ENCODE results near the gene HNF4A. TPM values are rescaled to one million over a fixed set of nuclear protein-coding genes. Genes with fewer than 3 reads are reported as not detected.

HNF4A gene
- total and polyA plus RNA-seq, 2 of the 13 experiments (the other 11 are each of a cell fraction or from before 2014, with no cell fraction given): 80.9 to 169 TPM

DNA sequence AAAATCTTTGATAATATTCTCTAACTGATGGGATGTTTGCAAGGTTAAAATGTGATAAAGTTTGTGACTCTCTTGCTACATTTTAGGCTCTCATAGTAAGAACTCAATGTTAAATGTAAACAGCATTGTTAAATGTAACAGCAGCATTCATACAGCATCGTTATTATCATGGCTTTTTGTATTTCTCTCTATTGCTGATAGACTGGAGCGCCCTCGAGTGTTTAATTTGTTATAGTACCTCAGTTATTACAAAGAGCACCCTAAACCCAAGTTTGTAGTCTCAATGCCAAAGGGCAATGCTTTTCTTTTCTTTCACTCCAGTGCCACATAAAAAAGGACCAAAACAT is 105.3 kb downstream of the HNF4A start (continued):
- TF ChIP-seq ZNF225 (CRISPR knock-in tag; IDR thresholded peaks at IDR 0.05) (no peak), ZFY (CRISPR knock-in tag; IDR thresholded peaks at IDR 0.05) (no peak), CEBPG (CRISPR knock-in tag; IDR thresholded peaks at IDR 0.05) (0 out of 2 replicates have a peak, but pooled peaks have one; percentile 8), POLR2AphosphoS2 (IDR thresholded peaks at IDR 0.05; ENCODE audit: low read depth, low read length) (no peak), YEATS4 (CRISPR knock-in tag; IDR thresholded peaks at IDR 0.05; ENCODE audit: borderline replicate concordance) (0 out of 2 replicates have a peak, but pooled peaks have one; percentile 36), KLF13 (CRISPR knock-in tag; IDR thresholded peaks at IDR 0.05) (no peak), NFATC3 (CRISPR knock-in tag; IDR thresholded peaks at IDR 0.05) (no peak), ZMYM3 (CRISPR knock-in tag; IDR thresholded peaks at IDR 0.05) (no peak), NCOA5 (CRISPR knock-in tag; IDR thresholded peaks at IDR 0.05) (no peak), ZNF282 (IDR thresholded peaks at IDR 0.05; ENCODE audit: partially characterized antibody) (no peak), MBNL3 (CRISPR knock-in tag; conservative IDR thresholded peaks at IDR 0.05) (no peak), ZNF24 (IDR thresholded peaks at IDR 0.05) (0 out of 2 replicates have a peak, but pooled peaks have one; percentile 20), ZFP36L1 (CRISPR knock-in tag; IDR thresholded peaks at IDR 0.05) (no peak), MAFK (conservative IDR thresholded peaks at IDR 0.05 in 1 of 2, IDR thresholded peaks at IDR 0.05 in 1 of 2; ENCODE audit: low read length in 2 of 2) (no peak), ESRRA (CRISPR knock-in tag; IDR thresholded peaks at IDR 0.05; ENCODE audit: low read depth) (no peak), SCMH1 (CRISPR knock-in tag; IDR thresholded peaks at IDR 0.05; ENCODE audit: borderline replicate concordance) (no peak), ZNF451 (CRISPR knock-in tag; IDR thresholded peaks at IDR 0.05) (no peak), GPBP1L1 (CRISPR knock-in tag; IDR thresholded peaks at IDR 0.05) (no peak), ZNF34 (CRISPR knock-in tag; IDR thresholded peaks at IDR 0.05; ENCODE audit: borderline replicate concordance) (0 out of 2 replicates have a peak, but pooled peaks have one; percentile 37), ZSCAN9 (CRISPR knock-in tag; IDR thresholded peaks at IDR 0.05; ENCODE audit: borderline replicate concordance) (no peak; the same call in 1 of the 2 replicates), ZBTB8A (CRISPR knock-in tag; IDR thresholded peaks at IDR 0.05; ENCODE audit: borderline replicate concordance, low read depth) (no peak), ZNF143 (CRISPR knock-in tag; IDR thresholded peaks at IDR 0.05) (no peak)
- TF ChIP-seq, protein P1, sequence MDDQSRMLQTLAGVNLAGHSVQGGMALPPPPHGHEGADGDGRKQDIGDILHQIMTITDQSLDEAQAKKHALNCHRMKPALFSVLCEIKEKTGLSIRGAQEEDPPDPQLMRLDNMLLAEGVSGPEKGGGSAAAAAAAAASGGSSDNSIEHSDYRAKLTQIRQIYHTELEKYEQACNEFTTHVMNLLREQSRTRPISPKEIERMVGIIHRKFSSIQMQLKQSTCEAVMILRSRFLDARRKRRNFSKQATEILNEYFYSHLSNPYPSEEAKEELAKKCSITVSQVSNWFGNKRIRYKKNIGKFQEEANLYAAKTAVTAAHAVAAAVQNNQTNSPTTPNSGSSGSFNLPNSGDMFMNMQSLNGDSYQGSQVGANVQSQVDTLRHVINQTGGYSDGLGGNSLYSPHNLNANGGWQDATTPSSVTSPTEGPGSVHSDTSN (CRISPR knock-in tag; IDR thresholded peaks at IDR 0.05; ENCODE audit: borderline replicate concordance): no peak
- TF ChIP-seq, protein P2, sequence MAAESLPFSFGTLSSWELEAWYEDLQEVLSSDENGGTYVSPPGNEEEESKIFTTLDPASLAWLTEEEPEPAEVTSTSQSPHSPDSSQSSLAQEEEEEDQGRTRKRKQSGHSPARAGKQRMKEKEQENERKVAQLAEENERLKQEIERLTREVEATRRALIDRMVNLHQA (CRISPR knock-in tag; IDR thresholded peaks at IDR 0.05): no peak
- TF ChIP-seq, protein P3, sequence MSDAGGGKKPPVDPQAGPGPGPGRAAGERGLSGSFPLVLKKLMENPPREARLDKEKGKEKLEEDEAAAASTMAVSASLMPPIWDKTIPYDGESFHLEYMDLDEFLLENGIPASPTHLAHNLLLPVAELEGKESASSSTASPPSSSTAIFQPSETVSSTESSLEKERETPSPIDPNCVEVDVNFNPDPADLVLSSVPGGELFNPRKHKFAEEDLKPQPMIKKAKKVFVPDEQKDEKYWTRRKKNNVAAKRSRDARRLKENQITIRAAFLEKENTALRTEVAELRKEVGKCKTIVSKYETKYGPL (CRISPR knock-in tag; IDR thresholded peaks at IDR 0.05): no peak
- TF ChIP-seq, protein P4, sequence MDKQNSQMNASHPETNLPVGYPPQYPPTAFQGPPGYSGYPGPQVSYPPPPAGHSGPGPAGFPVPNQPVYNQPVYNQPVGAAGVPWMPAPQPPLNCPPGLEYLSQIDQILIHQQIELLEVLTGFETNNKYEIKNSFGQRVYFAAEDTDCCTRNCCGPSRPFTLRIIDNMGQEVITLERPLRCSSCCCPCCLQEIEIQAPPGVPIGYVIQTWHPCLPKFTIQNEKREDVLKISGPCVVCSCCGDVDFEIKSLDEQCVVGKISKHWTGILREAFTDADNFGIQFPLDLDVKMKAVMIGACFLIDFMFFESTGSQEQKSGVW (CRISPR knock-in tag; IDR thresholded peaks at IDR 0.05; ENCODE audit: borderline replicate concordance): no peak
